A549 (cell line): ENCODE measurements around the gene PURB. TPM values are rescaled to one million over a fixed set of nuclear protein-coding genes. Genes with fewer than 3 reads are reported as not detected.

Experiments used
- ATAC-seq, 2 experiments: fragments of 200-7000 bp in 1 of 2; fragments of >200 bp in 1 of 2; cut with Nextera tagmentation in 1 of 2; cut with Tn5 transposase in 1 of 2; 3 replicates each; pipeline versions ENCODE4 v1.8.0 to v1.9.1; 2018 to 2020; ENCODE audit warnings: mild to moderate bottlenecking in 1 of 2, moderate library complexity in 1 of 2
- CTCF ChIA-PET: fragments of 300-600 bp; sonication (Branson Sonifier 250); formaldehyde crosslinking; extraction: SDS; loops from one replicate; lab custom pipeline; 2021; ENCODE audit warnings: antibody characterized with exemption, inconsistent platforms; lab: Yijun Ruan, JAX
- POLR2A ChIA-PET: fragments of 350-600 bp; formaldehyde crosslinking; extraction: SDS; loops from one replicate; lab custom pipeline; 2021; ENCODE audit warnings: antibody characterized with exemption, inconsistent platforms; lab: Yijun Ruan, JAX
- DNase-seq, 2 experiments: peaks; one replicate each; pipeline versions ENCODE4 v3.0.0 to v3.0.0-alpha.2; 2011 to 2016; ENCODE audit warnings: low read depth in 1 of 2, low spot score in 1 of 2
- FAIRE-seq: peaks from 2 replicates; lab custom pipeline; 2011; peaks lifted over from hg19 to GRCh38; lab: Jason Lieb, UNC
- H3K27ac ChIP-seq, 2 experiments: fragments of >200 bp; sonication (Bioruptor Twin); formaldehyde crosslinking; 3 replicates each; pipeline ENCODE4 v1.5.1; 2016 to 2017
- H3K4me1 ChIP-seq: fragments of >200 bp; sonication (Bioruptor Twin); formaldehyde crosslinking; 3 replicates; pipeline ENCODE4 v1.6.1; 2016
- H3K4me2 ChIP-seq: fragments of >200 bp; sonication (Bioruptor Twin); formaldehyde crosslinking; 3 replicates; pipeline ENCODE4 v1.6.1; 2016
- H3K4me3 ChIP-seq: fragments of >200 bp; sonication (Bioruptor Twin); formaldehyde crosslinking; 3 replicates; pipeline ENCODE4 v1.5.1; 2016
- H3K9me3 ChIP-seq: fragments of >200 bp; sonication (Bioruptor Twin); formaldehyde crosslinking; 3 replicates; pipeline ENCODE4 v1.6.1; 2016
- BHLHE40 ChIP-seq: IDR thresholded peaks from 2 replicates; pipeline ENCODE4 v1.6.1; 2012; ENCODE audit warnings: low read depth, low read length, inconsistent platforms
- CBX2 ChIP-seq: fragments of 200-600 bp; sonication (generic); IDR thresholded peaks from 2 replicates; pipeline ENCODE4 v1.6.1; 2016; ENCODE audit warnings: low read depth, mild to moderate bottlenecking, borderline replicate concordance
- EHMT2 ChIP-seq: fragments of 200-600 bp; sonication (generic); IDR thresholded peaks from 2 replicates; pipeline ENCODE4 v1.6.1; 2016; ENCODE audit warnings: antibody characterized with exemption, low read depth, mild to moderate bottlenecking, moderate library complexity
- EP300 ChIP-seq, 2 experiments: fragments of >200 bp; sonication (Bioruptor Twin); formaldehyde crosslinking; IDR thresholded peaks; 2 replicates in 1 of 2; 3 replicates in 1 of 2; pipeline ENCODE4 v1.6.1; 2016 to 2017
- ESRRA ChIP-seq: fragments of 150-350 bp; IDR thresholded peaks from 2 replicates; pipeline ENCODE4 v1.6.1; 2014; ENCODE audit warnings: mild to moderate bottlenecking, low read length, borderline replicate concordance
- FOSB ChIP-seq: fragments of 250-450 bp; sonication (Bioruptor Pico); IDR thresholded peaks from 2 replicates; pipeline ENCODE4 v1.5.0; 2020; ENCODE audit warnings: mild to moderate bottlenecking, moderate library complexity
- FOSL2 ChIP-seq, 2 experiments: fragments of 450-650 bp in 1 of 2; fragments of >200 bp in 1 of 2; sonication (Bioruptor Twin) in 1 of 2; formaldehyde crosslinking; IDR thresholded peaks; 2 replicates each; pipeline versions ENCODE4 v1.5.0 to v1.6.1; 2016 to 2020; ENCODE audit warnings: mild to moderate bottlenecking in 1 of 2, moderate library complexity in 1 of 2
- FOXS1 ChIP-seq: fragments of 250-450 bp; sonication (Bioruptor Pico); IDR thresholded peaks from 2 replicates; pipeline ENCODE4 v1.5.0; 2020; ENCODE audit warnings: mild to moderate bottlenecking, moderate library complexity
- GATA3 ChIP-seq: IDR thresholded peaks from 2 replicates; pipeline ENCODE4 v1.6.1; 2012; ENCODE audit warnings: borderline replicate concordance
- HEYL ChIP-seq: fragments of 250-450 bp; sonication (Bioruptor Pico); IDR thresholded peaks from 2 replicates; pipeline ENCODE4 v1.8.0; 2021; ENCODE audit warnings: mild to moderate bottlenecking, moderate library complexity
- HOXA7 ChIP-seq: fragments of 250-450 bp; sonication (Bioruptor Pico); IDR thresholded peaks from 2 replicates; pipeline ENCODE4 v1.5.0; 2020; ENCODE audit warnings: mild to moderate bottlenecking, moderate library complexity
- HOXB13 ChIP-seq: fragments of 250-450 bp; sonication (Bioruptor Pico); IDR thresholded peaks from 2 replicates; pipeline ENCODE4 v1.5.0; 2020; ENCODE audit warnings: low read depth, mild to moderate bottlenecking, moderate library complexity
- JUN ChIP-seq, 2 experiments: fragments of >200 bp; sonication (Bioruptor Twin); formaldehyde crosslinking; IDR thresholded peaks; 2 replicates in 1 of 2; 3 replicates in 1 of 2; pipeline ENCODE4 v1.6.1; 2016 to 2017
- KDM1A ChIP-seq: fragments of 200-600 bp; sonication (generic); IDR thresholded peaks from 2 replicates; pipeline ENCODE4 v1.6.1; 2016; ENCODE audit warnings: low read depth, mild to moderate bottlenecking
- KDM5A ChIP-seq: fragments of 200-600 bp; sonication (generic); IDR thresholded peaks from 2 replicates; pipeline ENCODE4 v1.6.1; 2016; ENCODE audit warnings: antibody characterized with exemption, mild to moderate bottlenecking
- MAFK ChIP-seq: fragments of 450-650 bp; IDR thresholded peaks from 2 replicates; pipeline ENCODE4 v1.6.1; 2014; ENCODE audit not compliant: partially characterized antibody
- MAZ ChIP-seq: fragments of 150-350 bp; IDR thresholded peaks from 2 replicates; pipeline ENCODE4 v1.6.1; 2014; ENCODE audit warnings: antibody characterized with exemption, low read depth, low read length, borderline replicate concordance
- MYC ChIP-seq: IDR thresholded peaks from 2 replicates; pipeline ENCODE4 v1.6.1; 2012; ENCODE audit warnings: mild to moderate bottlenecking, inconsistent platforms, low read length, improper control_type of control experiment, borderline replicate concordance
- NFE2L2 ChIP-seq: fragments of 150-350 bp; conservative IDR thresholded peaks from 2 replicates; pipeline ENCODE4 v1.6.1; 2014; ENCODE audit warnings: low read length
- NPAS2 ChIP-seq: fragments of 250-450 bp; sonication (Bioruptor Pico); IDR thresholded peaks from 2 replicates; pipeline ENCODE4 v1.8.0; 2022; ENCODE audit warnings: mild to moderate bottlenecking, moderate library complexity, borderline replicate concordance
- PHF8 ChIP-seq: fragments of 200-600 bp; sonication (generic); IDR thresholded peaks from 2 replicates; pipeline ENCODE4 v1.6.1; 2016; ENCODE audit warnings: low read depth, mild to moderate bottlenecking, antibody characterized with exemption, moderate library complexity, borderline replicate concordance
- POLR2A ChIP-seq: IDR thresholded peaks from 2 replicates; pipeline ENCODE4 v1.6.1; 2012; ENCODE audit warnings: mild to moderate bottlenecking, low read length
- RARB ChIP-seq: fragments of 250-450 bp; sonication (Bioruptor Pico); IDR thresholded peaks from 2 replicates; pipeline ENCODE4 v1.8.0; 2021; ENCODE audit warnings: mild to moderate bottlenecking, moderate library complexity
- RCOR1 ChIP-seq: fragments of 150-350 bp; IDR thresholded peaks from 2 replicates; pipeline ENCODE4 v1.6.1; 2014; ENCODE audit warnings: antibody characterized with exemption, low read length, low read depth
- RFX5 ChIP-seq: fragments of 450-650 bp; IDR thresholded peaks from 2 replicates; pipeline ENCODE4 v1.7.1; 2014; ENCODE audit warnings: antibody characterized with exemption, mild to moderate bottlenecking, moderate library complexity
- TFCP2L1 ChIP-seq: fragments of 250-450 bp; sonication (Bioruptor Pico); IDR thresholded peaks from 2 replicates; pipeline ENCODE4 v1.5.0; 2021; ENCODE audit warnings: mild to moderate bottlenecking
- ZFP36 ChIP-seq: fragments of 450-650 bp; IDR thresholded peaks from 2 replicates; pipeline ENCODE4 v1.6.1; 2014; ENCODE audit warnings: borderline replicate concordance; ENCODE audit not compliant: partially characterized antibody
- ZNF302 ChIP-seq: fragments of 250-450 bp; sonication (Bioruptor Pico); IDR thresholded peaks from 2 replicates; pipeline ENCODE4 v1.9.0; 2021; ENCODE audit warnings: inconsistent platforms, mild to moderate bottlenecking, moderate library complexity
- ZSCAN20 ChIP-seq: fragments of 250-450 bp; sonication (Bioruptor Pico); IDR thresholded peaks from 2 replicates; pipeline ENCODE4 v1.8.0; 2022; ENCODE audit warnings: mild to moderate bottlenecking, moderate library complexity
- WGBS: methylation state at CpG from one replicate; pipeline ENCODE4 v1.1.6; 2017; ENCODE audit errors: missing lambda C conversion rate; 5-methylcytosine and 5-hydroxymethylcytosine counted together
- polyA minus RNA-seq: library from RNA; depleted of rRNA, polyadenylated mRNA; stranded (reverse); fragments of >200 nt; gene quantifications from 2 replicates; pipeline ENCODE4 v1.2.3, GENCODE V29; 2011; rRNA and poly(A)+ RNA removed
- polyA plus RNA-seq, 4 experiments: library from polyadenylated mRNA; depleted of rRNA in 3 of 4; stranded (reverse); fragments of >200 nt; fragmentation: RNase III in 1 of 4; extraction: RNeasy Plus Mini Kit Qiagen cat#74134 plus additional on column Dnase treatment in 1 of 4; gene quantifications; 2 replicates in 3 of 4; 3 replicates in 1 of 4; pipeline ENCODE4 v1.2.3, GENCODE V29; 2011 to 2017
- TF ChIP-seq, protein P1 (sequence below): fragments of 450-650 bp; IDR thresholded peaks from 2 replicates; pipeline ENCODE4 v1.6.1; 2014; ENCODE audit warnings: antibody characterized with exemption
- TF ChIP-seq, protein P2 (sequence below): fragments of >200 bp; sonication (Bioruptor Twin); formaldehyde crosslinking; IDR thresholded peaks from 3 replicates; pipeline ENCODE4 v1.6.1; 2016
- TF ChIP-seq, protein P3 (sequence below): fragments of 250-450 bp; sonication (Bioruptor Pico); IDR thresholded peaks from 2 replicates; pipeline ENCODE4 v1.5.0; 2021; ENCODE audit warnings: mild to moderate bottlenecking, moderate library complexity, borderline replicate concordance
- TF ChIP-seq, protein P4 (sequence below): IDR thresholded peaks from 2 replicates; pipeline ENCODE4 v1.6.1; 2012
- TF ChIP-seq, protein P5 (sequence below): fragments of 150-350 bp; IDR thresholded peaks from 2 replicates; pipeline ENCODE4 v1.6.1; 2014; ENCODE audit warnings: low read depth, mild to moderate bottlenecking, low read length

The PURB gene
- polyA plus RNA-seq (2011; rRNA removed), result 5.7 and 6.4 TPM in 2 replicates
- 2.2 and 2.9 TPM in 2 replicates for polyA plus RNA-seq (2012; cell fraction: cytosol; rRNA removed)
- polyA plus RNA-seq (2012; cell fraction: nucleus; rRNA removed), result 1.3 and 1.7 TPM in 2 replicates
- polyA plus RNA-seq (2017; fragmentation: RNase III; extraction: RNeasy Plus Mini Kit Qiagen cat#74134 plus additional on column Dnase treatment), result 10.0 to 11.6 TPM (median 10.4 TPM) in 3 replicates
- polyA minus RNA-seq, result 3.5 and 3.6 TPM in 2 replicates

DNA sequence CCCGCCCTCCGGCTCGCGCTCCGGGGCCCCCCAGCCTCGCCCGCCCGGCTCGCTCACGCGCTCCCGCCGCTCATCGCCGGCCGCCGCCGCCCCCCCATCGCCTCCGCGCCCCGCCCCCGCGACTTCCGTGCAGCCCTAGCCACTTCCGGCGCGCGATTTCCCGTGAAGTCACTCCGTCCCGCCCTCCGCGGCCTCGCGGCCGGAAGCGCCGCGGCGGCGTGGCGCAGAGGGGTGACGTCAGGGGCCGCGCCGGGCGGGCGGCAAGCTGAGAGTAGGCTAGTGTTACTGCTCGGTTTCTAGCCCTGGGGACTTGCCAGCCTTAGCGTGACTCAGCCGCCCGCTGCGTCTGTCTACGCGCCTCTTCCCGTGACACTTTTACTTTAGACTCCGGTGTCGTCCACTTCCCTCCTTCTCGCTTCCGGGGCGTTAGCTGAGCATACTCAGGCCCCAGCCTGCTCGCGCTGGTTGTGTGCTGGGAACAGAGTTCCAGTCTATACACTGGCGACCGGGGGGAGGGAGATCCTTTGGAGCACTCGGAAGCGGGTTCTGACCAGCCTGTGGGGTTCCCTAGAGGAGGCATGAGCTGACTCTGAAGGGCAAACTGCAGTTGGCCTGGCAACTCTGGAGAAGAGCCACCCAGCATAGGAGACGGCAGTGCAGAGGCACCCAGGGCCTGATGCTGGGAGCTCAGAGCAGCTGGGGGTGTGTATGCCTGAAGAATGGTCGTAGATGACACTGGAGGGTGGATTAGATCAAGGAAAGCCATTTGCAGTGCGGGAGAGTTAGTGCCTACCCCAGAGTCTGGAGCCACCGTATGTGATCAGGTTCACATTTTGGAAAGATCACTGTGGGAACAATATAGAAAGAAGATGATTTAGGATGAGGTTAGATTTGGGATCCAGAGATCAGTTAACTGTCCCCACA is at the start of gene PURB:
TSS of gene PURB (minus strand) at position 137 of the 924 bp plus-strand sequence. CDS start 182 bp downstream, outside the sequence.
- CTCF ChIA-PET, result interaction anchor here (1.2 to 2.3 kb wide), 5 partner anchors 18 to 36 kb away, joined by 3 to 14 read pairs (median 4); no protein-coding TSS in a partner anchor
- TF ChIP-seq ESRRA (0 out of 2 replicates have a peak, but pooled peaks have one; percentile 6), FOSL2 (IDR thresholded peaks at IDR 0.05) (no peak), FOSL2 (CRISPR knock-in tag; IDR thresholded peaks at IDR 0.05) (peak; percentile 89), TFCP2L1 (no peak), BHLHE40 (no peak), GATA3 (no peak), POLR2A (peak; percentile 70), HOXB13 (CRISPR knock-in tag) (no peak), HOXA7 (CRISPR knock-in tag) (peak; percentile 51; the same call in 1 of the 2 replicates), PHF8 (peak; percentile 87), CBX2 (no peak), ZNF302 (CRISPR knock-in tag) (no peak), EHMT2 (no peak), JUN (IDR thresholded peaks at IDR 0.05) (peak; percentile 82 to 95), ZFP36 (no peak), MYC (peak; percentile 89), MAZ (peak; percentile 30; the same call in 1 of the 2 replicates), HEYL (CRISPR knock-in tag) (no peak), EP300 (IDR thresholded peaks at IDR 0.05) (no peak), RARB (CRISPR knock-in tag) (no peak), RFX5 (no peak), NFE2L2 (0 out of 2 replicates have a peak, but pooled peaks have one; percentile 19), KDM5A (peak; percentile 65), KDM1A (no peak), NPAS2 (CRISPR knock-in tag) (no peak), ZSCAN20 (no peak), RCOR1 (no peak), FOSB (CRISPR knock-in tag) (peak; percentile 51; the same call in 1 of the 2 replicates), FOXS1 (CRISPR knock-in tag) (no peak), MAFK (peak; percentile 63)
- TF ChIP-seq, protein P1, sequence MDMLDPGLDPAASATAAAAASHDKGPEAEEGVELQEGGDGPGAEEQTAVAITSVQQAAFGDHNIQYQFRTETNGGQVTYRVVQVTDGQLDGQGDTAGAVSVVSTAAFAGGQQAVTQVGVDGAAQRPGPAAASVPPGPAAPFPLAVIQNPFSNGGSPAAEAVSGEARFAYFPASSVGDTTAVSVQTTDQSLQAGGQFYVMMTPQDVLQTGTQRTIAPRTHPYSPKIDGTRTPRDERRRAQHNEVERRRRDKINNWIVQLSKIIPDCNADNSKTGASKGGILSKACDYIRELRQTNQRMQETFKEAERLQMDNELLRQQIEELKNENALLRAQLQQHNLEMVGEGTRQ, result peak; percentile 38; the same call in 1 of the 2 replicates
- TF ChIP-seq, protein P2, sequence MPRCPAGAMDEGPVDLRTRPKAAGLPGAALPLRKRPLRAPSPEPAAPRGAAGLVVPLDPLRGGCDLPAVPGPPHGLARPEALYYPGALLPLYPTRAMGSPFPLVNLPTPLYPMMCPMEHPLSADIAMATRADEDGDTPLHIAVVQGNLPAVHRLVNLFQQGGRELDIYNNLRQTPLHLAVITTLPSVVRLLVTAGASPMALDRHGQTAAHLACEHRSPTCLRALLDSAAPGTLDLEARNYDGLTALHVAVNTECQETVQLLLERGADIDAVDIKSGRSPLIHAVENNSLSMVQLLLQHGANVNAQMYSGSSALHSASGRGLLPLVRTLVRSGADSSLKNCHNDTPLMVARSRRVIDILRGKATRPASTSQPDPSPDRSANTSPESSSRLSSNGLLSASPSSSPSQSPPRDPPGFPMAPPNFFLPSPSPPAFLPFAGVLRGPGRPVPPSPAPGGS, result peak; percentile 59; the same call in 1 of the 3 replicates
- TF ChIP-seq, protein P3, sequence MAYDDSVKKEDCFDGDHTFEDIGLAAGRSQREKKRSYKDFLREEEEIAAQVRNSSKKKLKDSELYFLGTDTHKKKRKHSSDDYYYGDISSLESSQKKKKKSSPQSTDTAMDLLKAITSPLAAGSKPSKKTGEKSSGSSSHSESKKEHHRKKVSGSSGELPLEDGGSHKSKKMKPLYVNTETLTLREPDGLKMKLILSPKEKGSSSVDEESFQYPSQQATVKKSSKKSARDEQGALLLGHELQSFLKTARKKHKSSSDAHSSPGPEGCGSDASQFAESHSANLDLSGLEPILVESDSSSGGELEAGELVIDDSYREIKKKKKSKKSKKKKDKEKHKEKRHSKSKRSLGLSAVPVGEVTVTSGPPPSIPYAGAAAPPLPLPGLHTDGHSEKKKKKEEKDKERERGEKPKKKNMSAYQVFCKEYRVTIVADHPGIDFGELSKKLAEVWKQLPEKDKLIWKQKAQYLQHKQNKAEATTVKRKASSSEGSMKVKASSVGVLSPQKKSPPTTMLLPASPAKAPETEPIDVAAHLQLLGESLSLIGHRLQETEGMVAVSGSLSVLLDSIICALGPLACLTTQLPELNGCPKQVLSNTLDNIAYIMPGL (CRISPR knock-in tag), result no peak
- TF ChIP-seq, protein P4, sequence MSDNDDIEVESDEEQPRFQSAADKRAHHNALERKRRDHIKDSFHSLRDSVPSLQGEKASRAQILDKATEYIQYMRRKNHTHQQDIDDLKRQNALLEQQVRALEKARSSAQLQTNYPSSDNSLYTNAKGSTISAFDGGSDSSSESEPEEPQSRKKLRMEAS, result peak; percentile 73
- TF ChIP-seq, protein P5, sequence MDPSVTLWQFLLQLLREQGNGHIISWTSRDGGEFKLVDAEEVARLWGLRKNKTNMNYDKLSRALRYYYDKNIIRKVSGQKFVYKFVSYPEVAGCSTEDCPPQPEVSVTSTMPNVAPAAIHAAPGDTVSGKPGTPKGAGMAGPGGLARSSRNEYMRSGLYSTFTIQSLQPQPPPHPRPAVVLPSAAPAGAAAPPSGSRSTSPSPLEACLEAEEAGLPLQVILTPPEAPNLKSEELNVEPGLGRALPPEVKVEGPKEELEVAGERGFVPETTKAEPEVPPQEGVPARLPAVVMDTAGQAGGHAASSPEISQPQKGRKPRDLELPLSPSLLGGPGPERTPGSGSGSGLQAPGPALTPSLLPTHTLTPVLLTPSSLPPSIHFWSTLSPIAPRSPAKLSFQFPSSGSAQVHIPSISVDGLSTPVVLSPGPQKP, result 0 out of 2 replicates have a peak, but pooled peaks have one; percentile 53

More for the DNA sequence above, at the start of gene PURB:
- peak within 1 kb of the TSS; percentile 91 to 96 for H3K27ac ChIP-seq
- peak; percentile 90 to 94 for DNase-seq
- peaks cover 40% of the 10 kb centered on the region for H3K4me1 ChIP-seq
- 2% methylated on average over 15 of the region's 72 CpGs for WGBS
- no peak for FAIRE-seq
- H3K4me2 ChIP-seq, result peak within 1 kb of the TSS; percentile 90
- POLR2A ChIA-PET, result interaction anchor here (0.7 to 2.8 kb wide), 18 partner anchors 9 to 320 kb away, joined by 3 to 21 read pairs (median 4); partner anchors contain the start of genes DDX56, H2AZ2, OGDH and TBRG4
- ATAC-seq, result peak; percentile 92 to 95
- peak within 1 kb of the TSS; percentile 96 for H3K4me3 ChIP-seq
- H3K9me3 ChIP-seq, result no peaks in the 10 kb centered on the region
